Caco-2 (cell line): ENCODE measurements around the gene VANGL1. TPM values are rescaled to one million over a fixed set of nuclear protein-coding genes. Genes with fewer than 3 reads are reported as not detected.
"Not testable (repeated sequence)": the region's sequence is repeated elsewhere in the genome, so short reads cannot be mapped to it uniquely, and the experiment has no call there.

Experiments
- BruUV-seq: library from RNA; stranded (reverse); fragments of 400-500 nt; replicated peaks from 2 replicates; lab custom pipeline; 2021; lab: Mats Ljungman, UMichigan
- CTCF ChIA-PET: fragments of 300-600 bp; sonication (Branson Sonifier 250); formaldehyde crosslinking; loops from one replicate; lab custom pipeline; 2022; ENCODE audit warnings: antibody characterized with exemption; lab: Charles Lee
- POLR2A ChIA-PET: fragments of 300-600 bp; sonication (Branson Sonifier 250); formaldehyde crosslinking; loops from one replicate; lab custom pipeline; 2022; ENCODE audit warnings: antibody characterized with exemption; lab: Charles Lee
- DNase-seq, 2 experiments: peaks; one replicate each; pipeline versions ENCODE4 v3.0.0 to v3.0.0-alpha.2; 2020 to 2022
- H3K27me3 ChIP-seq: replicated peaks from 2 replicates; pipeline ENCODE4 v1.6.0; 2011; ENCODE audit warnings: low read length; ENCODE audit not compliant: control insufficient read depth, insufficient read depth
- H3K36me3 ChIP-seq: 2 replicates; pipeline ENCODE4 v1.5.1; 2011; ENCODE audit warnings: low read length; ENCODE audit not compliant: control insufficient read depth, insufficient read depth
- H3K4me1 ChIP-seq: fragments of 250-450 bp; sonication (Bioruptor Pico); 2 replicates; pipeline ENCODE4 v1.5.1; 2020; ENCODE audit warnings: mild to moderate bottlenecking
- H3K4me3 ChIP-seq: 2 replicates; pipeline ENCODE4 v1.5.1; 2011; ENCODE audit warnings: low read depth, mild to moderate bottlenecking, control low read depth, low read length
- H3K9me3 ChIP-seq: fragments of 250-450 bp; sonication (Bioruptor Pico); 2 replicates; pipeline ENCODE4 v1.5.1; 2020; ENCODE audit warnings: mild to moderate bottlenecking, moderate library complexity
- H3K27ac Mint-ChIP-seq: one replicate; pipeline ENCODE4 v1.8.0; 2022; ENCODE audit warnings: mixed read lengths; ENCODE audit not compliant: unreplicated experiment
- H3K27me3 Mint-ChIP-seq: one replicate; pipeline ENCODE4 v1.8.0; 2022; ENCODE audit warnings: mixed read lengths; ENCODE audit not compliant: insufficient read depth, unreplicated experiment
- H3K36me3 Mint-ChIP-seq: one replicate; pipeline ENCODE4 v1.8.0; 2022; ENCODE audit warnings: mild to moderate bottlenecking, mixed read lengths; ENCODE audit not compliant: insufficient read depth, unreplicated experiment
- H3K4me1 Mint-ChIP-seq: one replicate; pipeline ENCODE4 v1.8.0; 2022; ENCODE audit warnings: low read depth, mixed read lengths; ENCODE audit not compliant: unreplicated experiment
- H3K4me3 Mint-ChIP-seq: one replicate; pipeline ENCODE4 v1.8.0; 2022; ENCODE audit warnings: mild to moderate bottlenecking, moderate library complexity, mixed read lengths; ENCODE audit not compliant: unreplicated experiment
- H3K9me3 Mint-ChIP-seq: one replicate; pipeline ENCODE4 v1.8.0; 2022; ENCODE audit warnings: mixed read lengths; ENCODE audit not compliant: unreplicated experiment
- intact Hi-C: fragments of 100-400 bp; cut with micrococcal nuclease; formaldehyde crosslinking; loops from one replicate; pipeline ENCODE4 v1.10.0; 2022; ENCODE audit not compliant: unreplicated experiment
- total RNA-seq: library from RNA; stranded (reverse); gene quantifications from 2 replicates; pipeline ENCODE4 v1.2.3, GENCODE V29; 2022
- TF ChIP-seq, protein P1 (sequence below), 2 experiments: fragments of 200-600 bp in 1 of 2; IDR thresholded peaks; 1 replicate in 1 of 2; 2 replicates in 1 of 2; pipeline versions ENCODE4 v1.5.1 to v1.8.0; 2011 to 2022; ENCODE audit warnings: antibody characterized with exemption in 1 of 2, control low read depth in 1 of 2, inconsistent platforms in 1 of 2, low read depth in 1 of 2, low read length in 1 of 2, mild to moderate bottlenecking in 1 of 2, moderate library complexity in 1 of 2; ENCODE audit not compliant: insufficient read depth in 1 of 2, severe bottlenecking in 1 of 2, unreplicated experiment in 1 of 2

VANGL1 gene
- total RNA-seq, 1 experiment from 2014 or later, result 13.6 TPM

DNA sequence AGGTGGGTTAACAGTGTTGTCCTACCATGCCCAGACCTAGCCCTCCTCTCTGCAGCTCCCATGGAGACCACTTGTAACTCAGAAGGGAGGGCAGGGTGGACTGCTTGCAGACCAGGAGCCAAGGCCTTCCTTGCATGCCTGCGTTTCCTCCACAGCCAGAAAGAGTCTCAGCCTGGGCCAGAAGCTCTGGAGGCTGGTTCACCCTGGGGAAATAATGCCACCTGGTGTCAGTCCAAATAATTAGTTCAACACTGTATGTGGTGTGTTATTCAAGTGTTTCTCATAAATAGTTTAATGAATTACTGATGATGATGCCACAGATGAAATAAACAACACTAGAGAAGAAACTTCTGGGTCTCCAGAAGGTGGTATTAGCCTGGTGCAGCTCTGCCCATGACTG, 16.9 kb upstream of the VANGL1 start:
- no peaks in the 10 kb centered on the region for H3K36me3 Mint-ChIP-seq
- no peaks in the 10 kb centered on the region for H3K27me3 Mint-ChIP-seq

DNA sequence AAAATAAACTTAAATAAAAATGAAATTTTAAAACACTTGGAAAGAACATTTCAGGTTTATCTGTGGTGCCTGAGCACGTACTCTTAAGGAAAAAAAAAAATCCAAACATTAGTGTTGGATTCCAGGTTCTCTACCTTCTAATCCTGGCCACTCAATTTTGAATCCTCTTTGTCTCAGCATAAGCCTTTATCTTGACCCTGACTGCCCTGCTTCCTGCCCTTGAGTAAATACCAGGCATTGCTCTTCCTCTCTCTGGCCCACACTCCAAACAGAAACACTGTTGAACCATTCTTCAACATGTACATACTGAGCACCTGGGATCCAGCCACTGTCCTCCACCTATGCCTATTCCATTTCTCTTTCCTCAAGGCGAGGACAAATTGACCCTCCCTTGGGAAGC, 11.4 kb upstream of the VANGL1 start:
- H3K9me3 Mint-ChIP-seq, result peaks cover 11% of the 10 kb centered on the region

More for the DNA sequence above, 16.9 kb upstream of the VANGL1 start:
- DNase-seq, result no peak
- H3K36me3 ChIP-seq, result no peaks in the 10 kb centered on the region
- Mint-ChIP-seq H3K9me3 (peaks cover 11% of the 10 kb centered on the region), H3K4me1 (no peaks in the 10 kb centered on the region), H3K27ac (no peak overlapping the region), H3K4me3 (no peak overlapping the region)
- H3K9me3 ChIP-seq, result no peaks in the 10 kb centered on the region
- BruUV-seq, result no TSS peak
- CTCF ChIA-PET, result no interaction called here
- intact Hi-C loops, result no loop called here
- TF ChIP-seq, protein P1, sequence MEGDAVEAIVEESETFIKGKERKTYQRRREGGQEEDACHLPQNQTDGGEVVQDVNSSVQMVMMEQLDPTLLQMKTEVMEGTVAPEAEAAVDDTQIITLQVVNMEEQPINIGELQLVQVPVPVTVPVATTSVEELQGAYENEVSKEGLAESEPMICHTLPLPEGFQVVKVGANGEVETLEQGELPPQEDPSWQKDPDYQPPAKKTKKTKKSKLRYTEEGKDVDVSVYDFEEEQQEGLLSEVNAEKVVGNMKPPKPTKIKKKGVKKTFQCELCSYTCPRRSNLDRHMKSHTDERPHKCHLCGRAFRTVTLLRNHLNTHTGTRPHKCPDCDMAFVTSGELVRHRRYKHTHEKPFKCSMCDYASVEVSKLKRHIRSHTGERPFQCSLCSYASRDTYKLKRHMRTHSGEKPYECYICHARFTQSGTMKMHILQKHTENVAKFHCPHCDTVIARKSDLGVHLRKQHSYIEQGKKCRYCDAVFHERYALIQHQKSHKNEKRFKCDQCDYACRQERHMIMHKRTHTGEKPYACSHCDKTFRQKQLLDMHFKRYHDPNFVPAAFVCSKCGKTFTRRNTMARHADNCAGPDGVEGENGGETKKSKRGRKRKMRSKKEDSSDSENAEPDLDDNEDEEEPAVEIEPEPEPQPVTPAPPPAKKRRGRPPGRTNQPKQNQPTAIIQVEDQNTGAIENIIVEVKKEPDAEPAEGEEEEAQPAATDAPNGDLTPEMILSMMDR (IDR thresholded peaks at IDR 0.05; ENCODE audit: insufficient read depth in 1 of 2, low read depth in 1 of 2, low read length in 1 of 2, severe bottlenecking in 1 of 2, unreplicated experiment in 1 of 2), result no peak
- H3K4me3 ChIP-seq, result no peak overlapping the region
- H3K4me1 ChIP-seq, result no peaks in the 10 kb centered on the region
- H3K27me3 ChIP-seq, result no peaks in the 10 kb centered on the region
- POLR2A ChIA-PET, result no interaction called here

DNA sequence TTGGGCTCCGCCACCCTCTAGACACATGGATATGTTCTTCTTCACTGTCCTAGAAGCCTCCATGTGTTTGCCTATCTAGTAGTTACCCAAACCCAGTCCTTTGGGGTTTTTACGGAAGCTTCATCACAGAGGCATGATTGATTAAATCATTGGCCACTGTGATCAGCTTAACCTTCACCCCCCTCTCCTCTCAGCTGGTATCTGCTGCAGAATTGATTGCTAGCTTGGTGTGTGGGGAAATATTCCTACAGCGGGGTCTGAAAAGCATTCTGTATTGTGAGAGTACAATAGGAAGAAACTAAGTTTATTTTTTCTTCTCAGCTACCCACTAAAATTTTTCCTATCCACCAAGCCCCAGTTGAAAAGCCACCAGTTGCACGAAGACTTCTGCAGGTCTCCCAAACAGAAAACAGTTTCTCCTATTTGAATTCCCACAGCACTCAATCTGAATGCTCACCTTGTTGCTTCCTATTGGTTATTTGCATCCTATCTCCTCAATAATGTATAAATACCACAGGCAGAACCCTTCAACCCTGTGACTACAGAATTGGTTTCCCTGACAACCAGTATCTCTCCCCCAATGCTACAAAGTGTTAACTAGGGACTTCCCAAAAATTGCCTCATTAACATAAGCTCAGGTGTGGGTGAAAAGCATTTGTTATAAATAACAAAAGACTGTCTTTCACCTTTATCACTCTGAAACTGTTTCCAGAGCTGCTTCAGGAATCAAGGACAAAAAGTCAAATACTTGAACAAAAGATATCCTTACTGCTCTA, 9.3 kb upstream of the VANGL1 start:
- Mint-ChIP-seq H3K27ac (no peak overlapping the region), H3K4me3 (no peak overlapping the region), H3K4me1 (no peaks in the 10 kb centered on the region), H3K9me3 (peaks cover 21% of the 10 kb centered on the region), H3K36me3 (no peaks in the 10 kb centered on the region), H3K27me3 (no peaks in the 10 kb centered on the region)
- H3K9me3 ChIP-seq, result no peaks in the 10 kb centered on the region
- no peaks in the 10 kb centered on the region for H3K4me1 ChIP-seq
- H3K4me3 ChIP-seq, result no peak overlapping the region
- intact Hi-C loops, result no loop called here
- TF ChIP-seq, protein P1 (IDR thresholded peaks at IDR 0.05; ENCODE audit: insufficient read depth in 1 of 2, low read depth in 1 of 2, low read length in 1 of 2, severe bottlenecking in 1 of 2, unreplicated experiment in 1 of 2), result no peak
- BruUV-seq, result no TSS peak
- DNase-seq, result no peak
- ChIA-PET CTCF (no interaction called here), POLR2A (no interaction called here)
- no peaks in the 10 kb centered on the region for H3K27me3 ChIP-seq
- no peaks in the 10 kb centered on the region for H3K36me3 ChIP-seq

More for the DNA sequence above, 11.4 kb upstream of the VANGL1 start:
- TF ChIP-seq, protein P1 (IDR thresholded peaks at IDR 0.05; ENCODE audit: insufficient read depth in 1 of 2, low read depth in 1 of 2, low read length in 1 of 2, severe bottlenecking in 1 of 2, unreplicated experiment in 1 of 2), result no peak
- DNase-seq, result no peak
- ChIA-PET CTCF (no interaction called here), POLR2A (no interaction called here)
- Mint-ChIP-seq H3K4me1 (no peaks in the 10 kb centered on the region), H3K27me3 (no peaks in the 10 kb centered on the region), H3K27ac (no peak overlapping the region), H3K4me3 (no peak overlapping the region), H3K36me3 (no peaks in the 10 kb centered on the region)
- H3K36me3 ChIP-seq, result no peaks in the 10 kb centered on the region
- no TSS peak for BruUV-seq
- intact Hi-C loops, result no loop called here
- no peaks in the 10 kb centered on the region for H3K27me3 ChIP-seq
- no peak overlapping the region for H3K4me3 ChIP-seq
- no peaks in the 10 kb centered on the region for H3K9me3 ChIP-seq
- H3K4me1 ChIP-seq, result no peaks in the 10 kb centered on the region

DNA sequence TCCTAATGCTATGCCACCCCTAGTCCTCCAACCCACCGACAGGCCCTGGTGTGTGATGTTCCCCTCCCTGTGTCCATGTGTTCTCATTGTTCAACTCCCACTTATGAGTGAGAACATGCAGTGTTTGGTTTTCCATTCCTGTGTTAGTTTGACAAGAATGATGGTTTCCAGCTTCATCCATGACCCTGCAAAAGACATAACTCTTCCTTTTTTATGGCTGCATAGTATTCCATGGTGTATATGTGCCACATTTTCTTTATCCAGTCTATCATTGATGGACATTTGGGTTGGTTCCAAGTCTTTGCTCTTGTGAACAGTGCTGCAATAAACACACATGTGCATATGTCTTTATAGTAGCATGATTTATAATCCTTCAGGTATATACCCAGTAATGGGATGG, 8.2 kb upstream of the VANGL1 start:
- H3K4me1 Mint-ChIP-seq, H3K4me1 ChIP-seq, H3K27me3 Mint-ChIP-seq, H3K27me3 ChIP-seq, H3K4me3 ChIP-seq, H3K27ac Mint-ChIP-seq, H3K9me3 ChIP-seq, BruUV-seq, H3K36me3 ChIP-seq, intact Hi-C loops, POLR2A ChIA-PET, H3K4me3 Mint-ChIP-seq, H3K36me3 Mint-ChIP-seq, DNase-seq, CTCF ChIA-PET: not testable (repeated sequence)
- peaks cover 11% of the 10 kb centered on the region for H3K9me3 Mint-ChIP-seq

DNA sequence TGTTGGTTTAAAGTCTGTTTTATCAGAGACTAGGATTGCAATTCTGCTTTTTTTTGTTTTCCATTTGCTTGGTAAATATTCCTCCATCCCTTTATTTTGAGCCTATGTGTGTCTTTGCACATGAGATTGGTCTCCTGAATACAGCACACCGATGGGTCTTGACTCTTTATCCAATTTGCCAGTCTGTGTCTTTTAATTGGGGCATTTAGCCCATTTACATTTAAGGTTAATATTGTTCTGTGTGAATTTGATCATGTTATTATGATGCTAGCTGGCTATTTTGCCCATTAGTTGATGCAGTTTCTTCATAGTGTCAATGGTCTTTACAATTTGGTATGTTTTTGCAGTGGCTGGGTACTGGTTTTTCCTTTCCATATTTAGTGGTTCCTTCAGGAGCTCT, 4.5 kb upstream of the VANGL1 start:
- H3K4me1 ChIP-seq, intact Hi-C loops, H3K27ac Mint-ChIP-seq, POLR2A ChIA-PET, DNase-seq, H3K27me3 ChIP-seq, H3K4me3 Mint-ChIP-seq, H3K9me3 Mint-ChIP-seq, H3K9me3 ChIP-seq, CTCF ChIA-PET, BruUV-seq, H3K36me3 ChIP-seq, H3K4me3 ChIP-seq, H3K4me1 Mint-ChIP-seq, H3K27me3 Mint-ChIP-seq: not testable (repeated sequence)
- H3K36me3 Mint-ChIP-seq, result peaks cover 12% of the 10 kb centered on the region
